Body of pancreas (tissue), 4 donors: ENCODE data around the gene ARF3.

Experiments used
- POLR2A ChIP-seq, 3 donors: fragments of 450-650 bp; IDR thresholded peaks; one replicate each; pipeline ENCODE4 v1.6.1; 2016; ENCODE audit warnings: antibody characterized with exemption in 3 of 3, mild to moderate bottlenecking in 2 of 3
- TF ChIP-seq, protein P1 (sequence below), 7 experiments: fragments of 450-650 bp in 4 of 7; fragments of 200-600 bp in 3 of 7; sonication (generic) in 3 of 7; IDR thresholded peaks; one replicate each; pipeline ENCODE4 v1.5.1; 2016 to 2019; ENCODE audit warnings: antibody characterized with exemption in 7 of 7

DNA sequence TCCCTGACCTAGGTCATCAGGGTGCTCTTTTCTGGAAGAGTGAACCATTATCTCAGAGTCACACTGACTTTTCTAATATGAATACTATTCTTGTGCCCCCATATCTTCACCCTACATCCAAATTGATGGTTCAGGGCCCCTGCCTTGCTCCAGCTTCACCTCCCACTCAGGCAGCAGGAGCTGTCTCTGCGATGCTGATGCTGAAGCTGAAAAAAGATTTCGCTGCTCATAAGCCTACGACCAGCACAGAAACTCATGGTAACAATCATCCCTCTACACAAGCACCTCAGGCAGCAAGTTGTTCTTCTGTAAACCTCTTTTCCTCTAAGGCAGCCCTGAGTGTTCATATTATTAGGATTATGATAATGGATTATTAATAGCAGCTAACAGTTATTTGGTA, 3.2 kb downstream of the ARF3 start:
- TF ChIP-seq, protein P1, sequence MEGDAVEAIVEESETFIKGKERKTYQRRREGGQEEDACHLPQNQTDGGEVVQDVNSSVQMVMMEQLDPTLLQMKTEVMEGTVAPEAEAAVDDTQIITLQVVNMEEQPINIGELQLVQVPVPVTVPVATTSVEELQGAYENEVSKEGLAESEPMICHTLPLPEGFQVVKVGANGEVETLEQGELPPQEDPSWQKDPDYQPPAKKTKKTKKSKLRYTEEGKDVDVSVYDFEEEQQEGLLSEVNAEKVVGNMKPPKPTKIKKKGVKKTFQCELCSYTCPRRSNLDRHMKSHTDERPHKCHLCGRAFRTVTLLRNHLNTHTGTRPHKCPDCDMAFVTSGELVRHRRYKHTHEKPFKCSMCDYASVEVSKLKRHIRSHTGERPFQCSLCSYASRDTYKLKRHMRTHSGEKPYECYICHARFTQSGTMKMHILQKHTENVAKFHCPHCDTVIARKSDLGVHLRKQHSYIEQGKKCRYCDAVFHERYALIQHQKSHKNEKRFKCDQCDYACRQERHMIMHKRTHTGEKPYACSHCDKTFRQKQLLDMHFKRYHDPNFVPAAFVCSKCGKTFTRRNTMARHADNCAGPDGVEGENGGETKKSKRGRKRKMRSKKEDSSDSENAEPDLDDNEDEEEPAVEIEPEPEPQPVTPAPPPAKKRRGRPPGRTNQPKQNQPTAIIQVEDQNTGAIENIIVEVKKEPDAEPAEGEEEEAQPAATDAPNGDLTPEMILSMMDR (IDR thresholded peaks at IDR 0.05), result no peak
- TF ChIP-seq POLR2A (IDR thresholded peaks at IDR 0.05), result no peak
